Stimulated activated CD4-positive, alpha-beta T cell treated with anti-CD3 and anti-CD28 coated beads, Interleukin-12 subunit alpha, Interleukin-12 subunit beta, amount 100 ng/mL, for 48 hours (primary cell): ENCODE data around the gene KIAA1328.
"Not testable (repeated sequence)": the region's sequence is repeated elsewhere in the genome, so short reads cannot be mapped to it uniquely, and the experiment has no call there.

Experiments
- DNase-seq, 3 donors: peaks; one replicate each; pipeline ENCODE4 v3.0.0-alpha.2; 2020; ENCODE audit warnings: low read depth in 2 of 3, low spot score in 1 of 3

Gene KIAA1328

DNA sequence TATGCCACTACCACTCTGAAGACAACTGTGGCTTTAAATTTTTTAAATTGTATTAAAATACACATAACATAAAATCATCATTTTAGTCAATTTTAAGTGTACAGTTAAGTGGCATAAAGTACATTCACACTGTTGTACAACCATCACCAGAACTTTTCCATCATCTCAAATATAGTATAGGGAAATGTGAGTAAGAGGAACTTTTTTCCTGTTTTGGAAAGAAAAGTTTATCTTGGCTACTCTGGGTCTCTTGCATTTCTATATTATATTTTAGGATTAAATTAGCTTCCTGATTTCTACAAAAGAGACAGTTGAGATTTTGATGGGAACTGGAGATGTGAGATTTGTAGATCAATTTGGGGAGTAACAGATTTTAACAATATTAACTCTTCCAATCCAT, 3.4 kb upstream of the KIAA1328 start:
- DNase-seq: no peak

DNA sequence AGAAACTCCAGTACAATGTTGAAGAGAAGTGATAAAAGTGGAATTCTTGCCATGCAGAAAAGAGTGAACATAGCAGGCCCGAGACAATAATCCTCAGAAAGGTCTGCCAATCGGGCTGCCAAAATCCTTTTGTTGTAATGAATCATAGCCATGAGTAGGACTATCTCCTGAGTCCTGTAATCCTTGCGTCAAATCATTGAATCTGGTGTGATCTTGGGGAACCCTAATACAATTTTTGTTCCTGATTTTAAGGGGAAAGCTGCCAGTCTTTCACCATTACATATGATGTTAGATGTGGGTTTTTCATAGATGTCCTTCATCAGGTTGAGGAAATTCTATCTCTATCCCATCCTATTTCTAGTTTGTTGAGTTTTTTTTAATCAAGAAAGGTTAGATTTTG, 2.4 kb upstream of the KIAA1328 start:
- DNase-seq: no peak

- no peak for DNase-seq
Observed at GRCh38 chr18:36828157-36828629, 734 bp upstream of the KIAA1328 start.

GRCh38 chr18:36829362-36830157, 633 bp downstream of the KIAA1328 start:
- DNase-seq: no peak

DNA sequence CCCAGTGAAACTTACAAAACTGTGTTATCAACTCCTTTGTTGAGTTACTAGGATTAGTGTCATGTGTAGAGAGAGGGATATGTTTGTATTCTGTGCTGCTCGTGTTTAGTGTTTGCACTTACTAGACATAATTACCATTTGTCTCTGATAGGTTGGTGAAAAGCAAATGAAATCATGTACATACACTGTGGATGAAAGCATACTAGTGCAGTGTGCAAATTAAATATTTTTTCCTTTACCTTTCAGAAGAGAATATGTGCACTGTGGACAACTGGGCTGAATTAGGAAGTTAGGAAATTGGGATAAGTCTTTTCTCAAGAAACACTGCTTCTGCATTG, 1.2 kb downstream of the KIAA1328 start:
- no peak for DNase-seq

DNA sequence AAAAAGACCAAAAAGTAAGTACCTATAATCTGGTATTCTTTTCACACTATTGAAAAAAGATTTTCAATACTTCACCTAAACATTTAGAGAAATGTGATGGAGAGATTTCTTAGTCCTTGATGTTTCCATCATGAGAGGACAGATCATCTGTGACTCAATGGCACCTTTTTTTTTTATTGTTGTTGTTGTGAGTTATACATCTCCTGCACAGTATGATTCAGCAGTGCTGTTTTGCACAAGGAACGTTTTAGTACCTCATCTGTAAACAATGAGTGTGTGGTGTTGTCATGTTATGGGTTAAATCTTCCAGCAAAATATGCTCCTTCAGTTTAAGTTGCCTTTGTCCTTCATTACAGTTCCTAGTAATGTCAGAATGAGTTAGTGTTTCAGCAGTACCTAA, 2.2 kb downstream of the KIAA1328 start:
- DNase-seq: no peak

DNA sequence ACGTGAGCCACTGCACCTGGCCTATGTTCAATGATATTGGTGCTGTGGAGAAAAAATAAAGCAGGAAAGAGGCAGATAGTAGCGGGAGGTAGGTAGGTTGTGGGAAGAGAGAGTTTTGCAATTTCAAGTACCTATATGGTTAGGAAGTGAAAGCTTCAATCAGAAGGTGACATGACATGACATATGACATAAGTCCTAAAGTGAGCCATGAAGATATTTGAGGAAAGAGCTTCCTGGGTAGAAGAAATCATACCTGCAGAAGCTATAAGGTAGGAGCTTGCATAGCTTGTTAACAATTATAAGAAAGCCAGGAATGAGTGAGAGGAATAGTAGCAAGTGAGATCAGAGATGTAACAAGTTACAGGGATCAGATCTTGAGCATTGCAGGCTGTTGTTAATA, 4.2 kb downstream of the KIAA1328 start:
- no peak for DNase-seq

DNA sequence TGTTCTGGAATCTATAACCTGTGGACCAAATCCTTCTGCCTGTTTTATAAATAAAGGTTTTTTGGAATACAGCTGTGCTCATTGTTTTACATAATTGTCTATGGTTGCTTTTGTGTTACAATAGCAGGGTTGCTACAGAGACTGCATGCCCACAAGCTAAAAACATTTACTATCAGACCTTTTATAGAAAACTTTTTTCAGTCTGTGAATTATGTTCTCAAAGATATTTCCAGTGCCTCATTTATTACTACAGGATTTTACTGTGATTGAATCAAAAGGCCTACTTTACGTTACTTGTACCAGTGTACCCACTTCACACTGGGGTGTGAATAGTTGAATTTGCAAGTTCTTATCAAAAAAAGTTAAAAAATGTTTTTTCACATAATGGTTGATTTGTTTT, 7.0 kb downstream of the KIAA1328 start:
- DNase-seq: no peak

GRCh38 chr18:36839835-36840234, 10.9 kb downstream of the KIAA1328 start:
- DNase-seq: no peak

DNA sequence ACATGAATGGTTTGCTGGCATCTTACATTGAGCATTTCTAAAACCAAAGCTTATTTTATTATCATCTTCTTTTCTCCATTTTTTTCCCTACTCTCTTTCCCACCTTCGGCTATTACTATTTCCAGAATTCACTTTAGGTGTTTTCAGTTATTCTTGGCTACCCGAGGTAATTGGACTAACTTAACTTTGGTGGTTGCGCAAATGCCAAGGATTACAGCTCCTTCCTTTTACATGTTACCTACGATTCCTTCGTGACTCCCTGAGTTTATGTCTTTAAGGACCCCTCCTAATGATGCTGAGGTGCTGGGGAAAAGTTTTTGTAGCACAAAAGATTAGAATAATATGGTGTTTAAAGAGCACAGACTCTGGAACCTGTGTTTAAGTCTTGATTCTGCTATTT, 14.3 kb downstream of the KIAA1328 start:
- no peak for DNase-seq

DNA sequence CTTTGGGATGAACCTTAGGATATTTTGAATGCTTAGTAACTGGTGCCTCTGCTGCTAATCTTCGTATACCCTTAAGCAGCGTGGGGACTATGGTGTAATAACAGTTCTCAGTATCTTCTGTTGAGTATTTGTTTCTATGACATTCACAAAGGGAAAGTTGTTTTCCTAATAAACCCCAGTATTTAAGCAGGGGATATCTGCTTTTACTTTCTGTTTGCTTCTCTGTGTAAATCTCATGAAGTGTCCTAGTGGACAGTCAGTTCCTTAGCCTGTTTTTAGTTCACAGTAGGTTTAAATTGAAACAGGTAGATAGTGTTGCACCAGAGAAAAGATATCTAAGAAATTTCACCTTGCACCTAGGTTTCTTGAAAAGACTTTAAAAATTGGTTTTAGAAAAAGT, 14.9 kb downstream of the KIAA1328 start:
- DNase-seq: no peak

GRCh38 chr18:36848609-36849008, 19.7 kb downstream of the KIAA1328 start:
- DNase-seq: no peak

DNA sequence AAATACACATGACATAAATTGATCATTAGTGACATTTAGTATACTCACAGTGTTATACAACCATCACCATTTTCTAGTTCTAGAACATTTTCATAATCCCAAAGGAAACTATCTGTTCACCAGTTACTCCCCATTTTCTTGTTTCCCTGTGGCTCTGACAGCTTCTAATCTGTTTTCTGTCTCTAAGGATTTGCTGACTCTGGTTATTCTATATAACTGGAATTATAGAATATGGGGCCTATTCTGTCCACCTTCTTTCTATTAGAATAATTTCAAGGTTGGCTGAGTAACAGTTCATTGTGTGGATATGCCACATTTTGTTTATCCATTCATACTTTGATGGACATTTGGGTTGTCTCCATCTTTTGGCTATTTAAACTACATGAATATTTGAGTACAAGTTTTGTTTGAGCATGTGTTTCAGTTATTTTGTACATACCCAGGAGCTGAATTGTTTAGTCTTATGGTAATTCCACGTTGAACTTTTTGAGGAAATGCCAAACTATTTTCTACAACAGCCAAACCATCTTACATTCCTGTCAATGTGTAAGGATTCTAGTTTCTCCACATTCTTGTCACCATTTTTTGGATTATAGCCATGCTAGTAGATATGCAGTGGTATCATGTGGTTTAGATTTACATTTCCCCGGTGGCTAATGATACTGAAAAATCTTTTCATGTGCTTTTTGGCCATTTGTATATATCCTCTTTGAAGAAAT, 20.5 kb downstream of the KIAA1328 start:
- DNase-seq: no peak

GRCh38 chr18:36850527-36851201, 21.7 kb downstream of the KIAA1328 start:
- DNase-seq: no peak

DNA sequence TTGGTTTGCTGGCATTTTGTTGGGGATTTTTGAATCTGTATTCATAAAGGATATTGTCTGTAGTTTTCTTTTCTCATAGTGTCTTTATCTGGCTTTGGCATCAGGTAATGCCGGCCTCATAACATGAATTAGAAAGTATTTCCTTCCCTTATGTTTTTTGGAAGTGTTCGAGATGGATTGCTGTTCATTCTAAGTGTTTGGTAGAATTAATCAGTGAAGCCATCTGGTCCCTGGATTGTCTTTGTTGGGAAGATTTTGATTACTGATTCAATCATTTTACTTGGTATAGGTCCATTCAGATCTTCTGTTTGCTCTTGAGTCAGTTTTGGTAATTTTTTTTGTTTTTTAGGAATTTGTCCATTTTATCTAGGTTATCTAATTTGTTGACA, 22.3 kb downstream of the KIAA1328 start:
- DNase-seq: no peak

DNA sequence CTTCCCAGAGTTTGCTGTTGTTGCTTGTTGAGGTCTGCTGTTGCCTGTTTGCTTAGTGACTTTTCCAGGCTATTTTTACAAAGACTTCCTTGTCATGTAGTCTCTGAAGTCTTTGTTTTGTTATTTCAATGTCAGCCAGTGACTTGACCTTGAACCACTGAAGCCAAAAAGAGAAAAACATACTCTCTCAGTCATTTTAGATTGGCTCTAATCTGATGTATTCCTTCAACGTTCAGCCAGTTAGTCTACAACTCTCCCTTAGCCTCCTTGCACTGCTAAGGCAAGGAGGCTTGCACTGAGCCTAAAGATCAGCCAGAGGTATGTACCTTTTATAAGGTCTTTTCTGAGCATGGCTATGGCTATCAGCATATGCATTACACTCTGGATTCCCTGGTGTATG, 27.9 kb downstream of the KIAA1328 start:
- DNase-seq: no peak

DNA sequence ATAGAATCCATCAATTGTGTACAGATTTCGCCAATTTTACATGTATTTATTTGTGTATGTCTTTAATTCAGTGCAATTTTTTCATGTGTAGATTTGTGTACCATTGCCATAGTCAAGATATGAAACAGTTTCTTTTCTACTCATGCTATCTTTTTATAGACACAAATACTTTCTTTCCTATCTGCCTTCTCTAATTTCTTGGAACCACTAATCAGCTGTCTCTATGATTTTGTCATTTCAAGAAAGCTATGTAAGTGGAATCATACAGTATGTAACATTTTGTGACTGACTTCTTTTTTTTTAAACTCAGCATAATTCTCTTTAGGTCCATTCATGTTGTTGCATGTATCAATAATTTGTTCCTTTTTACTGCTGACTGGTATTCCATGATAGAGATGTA, 33.3 kb downstream of the KIAA1328 start:
- no peak for DNase-seq

- no peak for DNase-seq
Observed at GRCh38 chr18:36867056-36867455, 38.1 kb downstream of the KIAA1328 start.

DNA sequence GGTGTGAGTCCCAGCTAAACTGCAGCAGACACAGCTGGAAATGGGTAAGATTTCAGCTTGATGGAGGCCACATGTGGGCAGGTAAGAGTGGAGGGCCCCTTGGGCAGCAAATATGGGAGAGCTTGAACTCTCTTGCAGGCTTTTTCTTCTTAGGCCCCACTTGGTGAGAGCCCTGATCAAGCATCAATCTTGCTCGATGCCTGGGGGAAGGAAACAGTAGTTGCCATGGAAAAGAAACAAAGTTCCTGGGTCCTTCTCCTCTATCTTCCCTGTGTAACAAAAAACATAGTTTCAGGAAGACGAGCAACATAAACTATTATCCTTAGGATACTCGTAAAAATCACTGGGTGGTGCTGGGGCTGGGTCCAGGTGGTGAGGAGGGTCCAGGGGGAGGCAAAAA, 42.9 kb downstream of the KIAA1328 start:
- no peak for DNase-seq

- no peak for DNase-seq
Observed at GRCh38 chr18:36872329-36872728, 43.4 kb downstream of the KIAA1328 start.

GRCh38 chr18:36873826-36874225, 44.9 kb downstream of the KIAA1328 start:
- not testable (repeated sequence) for DNase-seq

GRCh38 chr18:36879796-36880195, 50.9 kb downstream of the KIAA1328 start:
- DNase-seq: not testable (repeated sequence)
